Germinal center (tissue), 1 donor: ENCODE results near the gene CMC1.

Source experiments
- DNase-seq: peaks from one replicate; pipeline ENCODE4 v3.0.0; 2012; ENCODE audit warnings: mixed read lengths, low spot score

The CMC1 gene

DNA sequence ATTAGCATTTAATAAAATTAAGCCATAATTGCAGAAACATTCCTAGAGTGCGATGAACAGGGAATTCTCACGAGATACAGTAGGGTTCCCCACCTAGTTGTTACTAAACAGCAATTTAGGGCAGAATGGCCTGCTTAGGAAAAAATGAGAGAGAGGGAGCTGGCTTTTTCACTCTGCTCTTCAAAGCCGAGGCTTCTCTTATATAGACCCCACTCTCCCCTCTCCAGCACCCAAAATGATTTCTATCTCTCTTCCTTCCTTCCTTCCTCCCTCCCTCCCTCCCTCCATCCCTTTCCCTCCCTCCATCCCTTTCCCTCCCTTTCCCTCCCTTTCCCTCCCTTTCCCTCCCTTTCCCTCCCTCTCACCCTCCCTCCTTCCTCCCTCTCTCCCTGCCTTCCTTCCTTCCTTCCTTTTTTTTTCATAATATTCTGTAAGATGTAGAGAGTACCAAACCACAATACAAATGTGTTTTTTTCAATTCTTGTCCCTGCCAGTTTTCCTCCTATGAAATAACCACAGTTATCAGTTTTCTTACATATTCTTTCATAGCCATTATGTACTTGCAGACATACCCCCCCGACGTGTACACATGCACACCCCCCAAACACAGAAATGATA lies 59.0 kb downstream of the CMC1 start:
- DNase-seq: no peak

- no peak for DNase-seq
Measured at GRCh38 chr3:28301688-28302087, 60.3 kb downstream of the CMC1 start.

DNA sequence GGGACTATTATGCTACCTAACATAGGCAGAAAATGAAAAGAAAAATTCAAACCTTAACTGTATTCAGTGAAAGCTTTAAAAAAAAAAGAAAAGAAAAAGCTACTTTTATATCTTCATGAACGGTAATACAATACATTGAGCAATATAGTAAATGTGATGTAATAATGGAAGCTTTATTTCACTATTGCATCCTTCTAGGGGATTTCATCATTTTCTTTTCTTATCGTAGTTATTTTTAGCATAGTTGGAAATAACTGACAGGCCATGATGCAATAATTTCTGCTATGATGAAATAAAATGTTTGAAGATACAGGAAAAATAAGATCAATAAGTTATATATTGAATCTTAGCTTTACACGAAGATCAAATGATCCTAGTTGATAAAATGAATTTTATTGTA lies 66.8 kb downstream of the CMC1 start:
- no peak for DNase-seq

GRCh38 chr3:28315711-28316110 lies 74.3 kb downstream of the CMC1 start:
- no peak for DNase-seq

DNA sequence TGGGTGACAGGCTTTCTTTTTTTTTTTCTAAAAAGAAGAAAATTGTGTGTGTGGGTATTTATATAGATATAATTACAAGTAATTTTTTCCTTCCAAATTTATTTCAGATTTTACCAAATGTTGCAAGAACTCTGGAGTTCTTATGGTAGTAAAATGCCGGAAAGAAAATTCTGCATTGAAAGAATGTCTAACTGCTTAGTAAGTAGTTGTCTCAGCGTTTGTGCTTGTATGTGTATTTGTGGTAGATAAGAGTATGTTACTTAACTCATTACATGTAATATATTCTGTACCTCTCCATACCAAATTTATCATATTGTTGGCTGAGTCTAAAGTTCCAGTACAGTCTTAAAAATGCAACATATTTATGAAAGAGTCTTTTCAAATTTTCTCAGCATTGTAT lies 74.8 kb downstream of the CMC1 start:
- DNase-seq: no peak

DNA sequence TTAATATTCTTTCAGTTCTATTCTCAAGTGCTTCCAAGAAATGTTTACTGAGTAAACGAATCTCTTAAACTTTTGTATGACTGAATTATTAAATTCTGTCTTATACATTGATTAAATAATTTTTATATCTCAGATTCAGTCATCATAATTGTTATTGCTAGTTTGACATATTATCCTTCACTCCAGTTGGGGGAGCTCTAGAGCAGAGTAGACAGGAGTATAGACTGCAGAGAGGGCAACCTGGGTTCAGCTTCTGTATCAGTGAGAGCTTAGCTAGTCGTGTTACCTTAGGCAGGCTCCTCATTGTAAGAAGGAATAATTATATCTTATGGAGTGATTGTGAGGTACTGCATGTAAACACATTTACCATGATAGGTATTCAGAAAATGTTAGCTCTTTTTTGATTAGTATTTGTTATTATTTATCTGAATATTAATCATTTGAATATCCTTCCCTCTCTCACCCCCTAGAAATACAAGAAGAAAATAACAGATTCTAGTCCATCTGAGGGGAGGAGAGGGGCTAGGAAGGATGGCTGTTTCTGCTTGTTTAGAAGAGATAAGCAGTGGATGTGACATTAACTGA lies 76.1 kb downstream of the CMC1 start:
- DNase-seq: peak; percentile 47

- no peak for DNase-seq
Measured at GRCh38 chr3:28320981-28321380, 79.6 kb downstream of the CMC1 start.

- DNase-seq: no peak
Measured at GRCh38 chr3:28322464-28322863, 81.0 kb downstream of the CMC1 start.

DNA sequence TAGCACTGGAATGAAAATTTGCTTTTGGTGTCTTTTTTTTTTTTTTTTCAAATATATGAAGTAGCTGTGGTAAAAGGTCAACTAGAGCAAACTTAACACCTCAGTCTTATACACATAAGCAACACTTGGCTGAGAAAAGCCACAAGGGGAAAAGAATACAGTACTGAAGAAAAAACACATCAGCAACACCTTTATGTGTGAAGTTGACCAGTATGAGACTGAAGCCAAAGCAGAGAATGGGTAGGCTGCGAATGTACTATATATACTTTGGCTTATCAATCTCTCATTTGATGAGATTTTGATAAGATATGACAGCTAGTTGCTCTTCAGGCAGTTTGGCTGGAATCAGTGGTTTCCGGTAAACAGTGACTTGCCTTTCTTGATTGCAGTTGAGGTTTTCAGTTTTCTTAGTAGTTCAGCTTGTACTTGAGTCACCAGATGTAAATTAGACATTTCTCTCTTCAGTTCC lies 85.1 kb downstream of the CMC1 start:
- DNase-seq: no peak

DNA sequence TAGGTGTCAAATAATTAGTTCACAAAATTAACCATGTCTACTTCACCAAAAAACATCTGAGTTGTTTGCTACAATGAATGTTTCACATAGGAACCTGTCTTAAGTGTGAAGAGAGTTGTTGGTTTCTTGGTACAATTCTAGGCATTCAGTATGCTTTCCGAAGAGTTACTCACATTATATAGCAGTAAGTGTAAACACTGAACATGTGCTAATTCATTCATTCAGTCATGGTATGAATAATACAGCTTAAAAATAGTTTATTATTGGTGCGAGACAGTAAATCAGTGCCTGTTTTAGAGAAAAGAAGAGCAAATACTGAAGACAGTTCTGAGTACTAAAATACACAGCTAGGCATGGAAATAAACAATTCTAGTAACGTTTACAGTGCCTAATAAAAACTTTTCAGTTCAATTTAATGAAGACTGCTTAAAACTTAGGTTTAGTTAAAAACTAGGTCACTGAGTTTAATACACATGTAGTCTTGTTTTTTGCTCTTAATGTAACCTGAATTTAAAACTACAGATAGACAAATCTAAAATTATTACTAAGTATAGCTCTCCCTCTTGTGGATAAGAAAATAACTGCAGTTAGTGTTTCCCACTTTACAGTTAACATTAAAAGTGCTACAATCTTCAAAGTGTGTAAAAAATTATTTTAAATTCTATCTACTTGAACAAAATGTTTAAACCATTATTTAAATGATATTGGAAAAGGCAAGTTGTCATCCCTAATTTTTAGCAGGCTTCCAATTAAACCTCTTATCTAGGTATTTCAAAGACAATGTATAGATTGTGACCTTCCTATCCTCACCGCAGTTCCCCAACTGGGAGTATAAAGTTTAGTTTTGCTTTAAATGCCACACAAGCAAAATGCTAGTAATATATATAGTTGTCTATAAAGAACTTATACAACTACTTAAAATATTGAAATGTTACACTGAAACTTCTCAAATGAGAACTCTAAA lies 87.1 kb downstream of the CMC1 start:
- DNase-seq: no peak

GRCh38 chr3:28334552-28334951 lies 93.1 kb downstream of the CMC1 start:
- no peak for DNase-seq

- no peak for DNase-seq
Measured at GRCh38 chr3:28335246-28335645, 93.8 kb downstream of the CMC1 start.

DNA sequence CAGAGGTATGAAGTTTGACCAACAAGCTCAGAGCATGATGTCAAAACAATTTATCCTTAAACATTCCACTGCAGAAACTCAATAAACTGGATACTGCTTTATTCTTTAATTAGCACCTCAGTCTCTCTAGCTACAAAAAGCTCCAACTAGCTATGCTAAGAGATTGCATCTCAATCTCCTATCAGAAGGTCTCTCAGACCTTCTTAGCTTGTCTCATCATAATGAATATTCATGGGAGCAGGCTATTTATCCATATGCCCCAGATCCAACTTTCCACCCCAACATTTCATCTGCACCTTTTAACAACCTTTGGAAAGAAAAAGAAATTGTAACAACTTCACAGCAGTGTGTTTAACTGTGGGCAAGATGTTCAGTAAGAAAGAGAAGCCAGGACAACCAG lies 95.8 kb downstream of the CMC1 start:
- no peak for DNase-seq

DNA sequence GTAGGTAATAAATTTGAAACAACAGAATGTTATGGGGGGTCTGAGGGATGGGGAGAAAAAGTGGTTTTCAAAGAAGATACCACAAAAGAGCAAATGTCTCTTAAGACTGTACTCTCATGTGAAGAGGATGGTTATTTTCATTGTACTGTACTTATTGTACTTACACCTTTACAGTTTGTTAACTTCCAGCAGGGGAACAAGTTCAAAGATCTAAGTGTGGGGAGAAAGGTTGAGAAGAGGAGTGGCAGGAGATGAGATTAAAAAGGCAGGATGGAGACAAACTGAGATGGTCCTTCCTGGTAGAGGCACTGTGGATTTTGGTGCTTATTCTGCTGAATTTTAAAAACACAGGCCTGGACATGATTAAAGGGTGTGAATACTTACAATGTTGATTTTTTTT lies 101.7 kb downstream of the CMC1 start:
- DNase-seq: no peak

DNA sequence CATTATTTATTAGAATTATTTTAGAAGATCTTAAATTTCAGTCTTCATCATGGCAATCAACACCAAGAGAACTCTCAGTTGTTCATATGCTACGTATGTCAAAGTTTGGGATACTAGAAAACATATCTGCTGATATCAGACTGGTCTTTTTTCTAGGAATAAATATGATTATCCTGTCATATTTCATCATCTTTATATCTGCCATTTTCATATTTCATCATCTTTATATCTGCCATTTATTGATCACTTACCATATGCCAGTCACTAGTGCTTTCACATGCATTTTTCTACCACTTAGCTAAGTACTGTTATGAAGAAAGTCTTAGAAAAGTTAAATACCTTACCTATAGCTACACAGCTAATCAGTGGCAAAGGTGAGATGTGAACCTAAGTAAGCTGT lies 104.3 kb downstream of the CMC1 start:
- DNase-seq: no peak

DNA sequence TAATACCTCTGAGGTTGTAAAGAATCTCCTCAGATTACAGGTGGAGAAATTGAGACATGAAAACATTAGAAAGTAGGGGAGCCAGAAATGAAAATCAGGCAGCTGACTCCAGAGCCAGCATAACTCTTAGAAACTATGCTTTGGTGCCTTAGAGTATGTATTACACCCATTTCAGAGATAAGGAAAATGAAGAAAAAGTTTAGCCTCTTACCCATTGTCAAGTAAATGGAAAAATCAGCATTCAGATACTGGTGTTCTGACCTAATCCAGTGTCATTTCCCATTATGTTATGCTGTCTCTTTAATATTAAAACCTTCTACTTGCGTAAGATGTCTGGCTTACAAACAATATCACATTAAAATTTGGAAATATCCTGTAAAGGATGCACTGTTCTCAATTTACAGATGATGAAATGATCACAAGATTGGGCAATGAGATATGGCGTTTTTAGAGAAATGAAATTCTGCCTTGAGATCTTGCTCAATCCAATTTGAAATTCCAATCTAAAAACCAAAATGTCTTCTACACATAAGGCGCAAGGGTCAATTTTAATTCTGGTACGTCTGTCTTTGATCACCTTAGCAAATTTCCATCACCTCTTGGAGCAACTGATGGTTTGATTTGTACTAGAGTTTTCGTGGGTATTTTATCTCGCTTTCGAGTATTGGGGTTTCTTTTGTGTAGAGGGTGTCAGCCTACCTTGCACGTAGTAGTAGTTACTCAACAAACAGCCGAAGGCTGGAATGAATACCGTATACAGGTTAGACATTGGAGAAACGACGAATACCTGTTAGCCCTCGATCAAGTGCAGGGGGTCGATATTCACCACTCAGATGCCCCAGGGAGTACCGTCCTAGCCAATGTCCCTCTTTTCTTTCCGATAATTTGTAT lies 106.2 kb downstream of the CMC1 start:
- no peak for DNase-seq

GRCh38 chr3:28348265-28348628 lies 106.8 kb downstream of the CMC1 start:
- DNase-seq: no peak

DNA sequence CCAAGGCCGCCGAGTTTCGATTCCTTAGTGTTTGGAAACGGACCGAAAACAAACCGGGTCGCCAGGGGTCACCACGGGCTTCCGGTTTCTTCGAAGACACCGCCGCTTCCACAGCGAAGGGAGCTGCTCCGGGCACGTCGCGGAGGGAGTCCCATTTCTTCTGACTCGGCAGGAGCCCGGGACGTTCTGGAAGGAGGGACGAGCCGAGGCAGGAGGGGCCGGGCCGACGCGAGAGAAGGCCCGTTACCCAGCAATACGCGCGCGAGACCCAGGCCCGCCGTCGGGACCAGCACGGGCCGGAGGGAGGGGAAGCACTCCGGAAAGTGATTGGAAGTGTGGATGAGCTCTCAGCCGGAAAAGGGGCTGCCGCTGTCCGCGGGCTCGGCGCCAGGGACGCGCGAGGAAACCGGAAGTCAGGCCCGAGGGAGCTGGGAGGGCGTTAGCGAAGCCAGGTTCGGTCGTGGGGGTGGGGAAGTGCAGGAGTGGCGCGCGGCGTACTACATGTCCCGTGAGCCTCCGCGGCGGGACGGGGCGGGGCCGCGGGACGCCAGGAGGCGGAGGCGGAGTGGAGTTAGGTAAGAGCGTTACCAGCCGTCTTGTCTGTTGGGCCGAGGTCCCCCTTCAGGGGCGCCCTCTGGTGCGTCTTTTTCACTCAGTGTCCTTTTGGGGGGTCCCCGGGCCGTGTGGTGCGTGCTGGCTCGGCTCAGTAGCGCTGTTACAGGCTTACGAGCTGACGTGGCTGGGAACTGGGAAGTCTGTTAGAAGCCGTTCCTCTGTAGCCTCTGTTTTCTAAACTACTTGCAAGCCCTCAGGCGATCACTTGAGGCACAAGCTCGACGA lies 107.4 kb downstream of the CMC1 start, which contains the start of the genes AZI2 and ZCWPW2:
Gene AZI2 (minus strand): TSS at position 196 of the 840 bp plus-strand sequence. CDS start 8,207 bp downstream, outside the sequence.
Gene ZCWPW2 (plus strand): TSS at position 93 of the 840 bp plus-strand sequence. CDS start 64,348 bp downstream, outside the sequence.
- DNase-seq: peak; percentile 84

- no peak for DNase-seq
Measured at GRCh38 chr3:28349469-28350000, 108.1 kb downstream of the CMC1 start.
